ENCODE results near the gene HMOX2.

HMOX2 gene

GRCh38 chr16:4525069-4525468 is 48.9 kb downstream of the HMOX2 start:
- DNase-seq (ENCODE audit: low spot score) = no peak

- DNase-seq (ENCODE audit: low spot score) = no peak
Observed at GRCh38 chr16:4525634-4526277, 49.6 kb downstream of the HMOX2 start.

- DNase-seq (ENCODE audit: low spot score) = no peak
Observed at GRCh38 chr16:4529085-4530060, 53.2 kb downstream of the HMOX2 start.

GRCh38 chr16:4531811-4532210 is 55.6 kb downstream of the HMOX2 start:
- no peak for DNase-seq (ENCODE audit: low spot score)

- DNase-seq (ENCODE audit: low spot score) = no peak
Observed at GRCh38 chr16:4532238-4532637, 56.0 kb downstream of the HMOX2 start.

- DNase-seq (ENCODE audit: low spot score) = no peak
Observed at GRCh38 chr16:4533490-4533889, 57.3 kb downstream of the HMOX2 start.

GRCh38 chr16:4534151-4534790 is 58.1 kb downstream of the HMOX2 start:
- no peak for DNase-seq (ENCODE audit: low spot score)

GRCh38 chr16:4535627-4536108 is 59.5 kb downstream of the HMOX2 start:
- no peak for DNase-seq (ENCODE audit: low spot score)

GRCh38 chr16:4536391-4537106 is 60.4 kb downstream of the HMOX2 start:
- no peak for DNase-seq (ENCODE audit: low spot score)

GRCh38 chr16:4537376-4538343 is 61.5 kb downstream of the HMOX2 start:
- peak; percentile 67 for DNase-seq (ENCODE audit: low spot score)

GRCh38 chr16:4538350-4539235 is 62.4 kb downstream of the HMOX2 start, which contains the start of gene CDIP1:
CDIP1 (minus strand) TSS chr16:4538773; CDS start chr16:4514130, 24,643 bp downstream.
- DNase-seq (ENCODE audit: low spot score) = peak; percentile 96

GRCh38 chr16:4539716-4540284 is 63.6 kb downstream of the HMOX2 start:
- no peak for DNase-seq (ENCODE audit: low spot score)

GRCh38 chr16:4544473-4544872 is 68.3 kb downstream of the HMOX2 start:
- no peak for DNase-seq (ENCODE audit: low spot score)

GRCh38 chr16:4548124-4548523 is 71.9 kb downstream of the HMOX2 start:
- DNase-seq (ENCODE audit: low spot score) = no peak

GRCh38 chr16:4550591-4550990 is 74.4 kb downstream of the HMOX2 start:
- DNase-seq (ENCODE audit: low spot score) = no peak

- DNase-seq (ENCODE audit: low spot score) = no peak
Observed at GRCh38 chr16:4552541-4552940, 76.3 kb downstream of the HMOX2 start.

- DNase-seq (ENCODE audit: low spot score) = peak; percentile 38
Observed at GRCh38 chr16:4556112-4556511, 79.9 kb downstream of the HMOX2 start, which contains the start of gene C16orf96. C16orf96 (plus strand) TSS chr16:4556340; CDS start chr16:4556490, 150 bp downstream.

GRCh38 chr16:4556580-4556979 is 80.4 kb downstream of the HMOX2 start:
- DNase-seq (ENCODE audit: low spot score) = no peak

- no peak for DNase-seq (ENCODE audit: low spot score)
Observed at GRCh38 chr16:4557973-4558372, 81.8 kb downstream of the HMOX2 start.

All from GM03348 (cell line).